Cardiac muscle cell (in vitro differentiated cells and primary cell): Measurements from ENCODE around the gene CD52. TPM values are rescaled to one million over a fixed set of nuclear protein-coding genes. Genes with fewer than 3 reads are reported as not detected.
A peak's percentile ranks its signal among the peaks of the same experiment; 100 is the strongest.

ENCODE experiments used
- DNase-seq, 2 donors: peaks; one replicate each; pipeline versions ENCODE4 v3.0.0 to v3.0.0-alpha.2; 2010 to 2017; ENCODE audit warnings: low read depth in 1 of 2, low spot score in 1 of 2
- H3K27ac ChIP-seq: fragments of 200-600 bp; sonication (generic); 2 replicates; pipeline ENCODE4 v1.5.1; 2016
- H3K27me3 ChIP-seq: fragments of 200-600 bp; sonication (generic); 2 replicates; pipeline ENCODE4 v1.6.0; 2016; ENCODE audit warnings: control low read depth
- H3K36me3 ChIP-seq: fragments of 200-600 bp; sonication (generic); 2 replicates; pipeline ENCODE4 v1.5.1; 2016; ENCODE audit warnings: control low read depth
- H3K4me1 ChIP-seq: fragments of 200-600 bp; sonication (generic); 2 replicates; pipeline ENCODE4 v1.8.1; 2017; ENCODE audit warnings: low read depth, mild to moderate bottlenecking, mixed run types
- H3K4me3 ChIP-seq: fragments of 200-600 bp; sonication (generic); 2 replicates; pipeline ENCODE4 v1.5.1; 2016; ENCODE audit warnings: mild to moderate bottlenecking
- H3K9me3 ChIP-seq: fragments of 200-600 bp; sonication (generic); 2 replicates; pipeline ENCODE4 v1.5.1; 2017; ENCODE audit warnings: low read depth, mild to moderate bottlenecking, control low read depth
- polyA plus RNA-seq: library from polyadenylated mRNA; unstranded; fragments of >200 nt; fragmentation: Nextera tagmentation; extraction: Ambion mirVana; gene quantifications from 2 replicates; pipeline ENCODE4 v1.2.1, GENCODE V29; 2016
- total RNA-seq: library from RNA; depleted of rRNA; stranded (reverse); fragments of >200 nt; gene quantifications from 2 replicates; pipeline ENCODE4 v1.2.3, GENCODE V29; 2016
- TF ChIP-seq, protein P1 (sequence below): IDR thresholded peaks from 2 replicates; pipeline ENCODE4 v1.5.1; 2012; ENCODE audit warnings: low read depth, mild to moderate bottlenecking, low read length

Gene CD52
- total and polyA plus RNA-seq, 2 experiments from 2014 or later, result 3.3 TPM; not detected in 1

DNA sequence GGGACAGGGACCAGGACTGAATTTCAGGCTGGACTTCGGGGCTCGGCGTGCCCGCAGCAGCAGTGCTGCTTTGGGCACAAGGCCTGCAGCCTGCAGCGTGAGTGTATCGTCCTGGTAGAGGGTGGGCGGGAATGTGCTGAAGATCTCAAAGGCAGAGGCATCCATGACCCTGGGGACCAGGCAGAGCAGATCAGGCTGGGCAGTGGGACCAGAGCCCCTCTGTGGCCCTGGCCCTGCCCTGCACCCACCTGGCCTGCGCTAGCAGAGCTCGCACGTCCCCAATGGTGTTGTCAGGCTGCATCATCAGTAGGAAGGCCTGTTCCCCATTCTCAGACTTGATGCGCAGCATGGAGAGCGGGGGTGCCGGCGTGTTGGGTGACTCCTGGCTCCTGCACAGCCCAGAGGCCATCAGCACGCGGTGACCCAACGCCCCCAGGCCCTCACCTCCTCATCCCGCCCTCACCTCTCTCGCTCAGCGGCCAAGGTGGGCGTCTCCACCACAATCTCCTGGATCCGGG lies 35.3 kb upstream of the CD52 start:
- H3K4me1 ChIP-seq, result peaks cover 7% of the 10 kb centered on the region
- TF ChIP-seq, protein P1, sequence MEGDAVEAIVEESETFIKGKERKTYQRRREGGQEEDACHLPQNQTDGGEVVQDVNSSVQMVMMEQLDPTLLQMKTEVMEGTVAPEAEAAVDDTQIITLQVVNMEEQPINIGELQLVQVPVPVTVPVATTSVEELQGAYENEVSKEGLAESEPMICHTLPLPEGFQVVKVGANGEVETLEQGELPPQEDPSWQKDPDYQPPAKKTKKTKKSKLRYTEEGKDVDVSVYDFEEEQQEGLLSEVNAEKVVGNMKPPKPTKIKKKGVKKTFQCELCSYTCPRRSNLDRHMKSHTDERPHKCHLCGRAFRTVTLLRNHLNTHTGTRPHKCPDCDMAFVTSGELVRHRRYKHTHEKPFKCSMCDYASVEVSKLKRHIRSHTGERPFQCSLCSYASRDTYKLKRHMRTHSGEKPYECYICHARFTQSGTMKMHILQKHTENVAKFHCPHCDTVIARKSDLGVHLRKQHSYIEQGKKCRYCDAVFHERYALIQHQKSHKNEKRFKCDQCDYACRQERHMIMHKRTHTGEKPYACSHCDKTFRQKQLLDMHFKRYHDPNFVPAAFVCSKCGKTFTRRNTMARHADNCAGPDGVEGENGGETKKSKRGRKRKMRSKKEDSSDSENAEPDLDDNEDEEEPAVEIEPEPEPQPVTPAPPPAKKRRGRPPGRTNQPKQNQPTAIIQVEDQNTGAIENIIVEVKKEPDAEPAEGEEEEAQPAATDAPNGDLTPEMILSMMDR, result no peak
- no peak overlapping the region for H3K4me3 ChIP-seq
- peaks cover 5% of the 10 kb centered on the region for H3K36me3 ChIP-seq
- no peaks in the 10 kb centered on the region for H3K27me3 ChIP-seq
- peak overlapping the region; percentile 63 for H3K27ac ChIP-seq
- no peak for DNase-seq
- no peaks in the 10 kb centered on the region for H3K9me3 ChIP-seq

DNA sequence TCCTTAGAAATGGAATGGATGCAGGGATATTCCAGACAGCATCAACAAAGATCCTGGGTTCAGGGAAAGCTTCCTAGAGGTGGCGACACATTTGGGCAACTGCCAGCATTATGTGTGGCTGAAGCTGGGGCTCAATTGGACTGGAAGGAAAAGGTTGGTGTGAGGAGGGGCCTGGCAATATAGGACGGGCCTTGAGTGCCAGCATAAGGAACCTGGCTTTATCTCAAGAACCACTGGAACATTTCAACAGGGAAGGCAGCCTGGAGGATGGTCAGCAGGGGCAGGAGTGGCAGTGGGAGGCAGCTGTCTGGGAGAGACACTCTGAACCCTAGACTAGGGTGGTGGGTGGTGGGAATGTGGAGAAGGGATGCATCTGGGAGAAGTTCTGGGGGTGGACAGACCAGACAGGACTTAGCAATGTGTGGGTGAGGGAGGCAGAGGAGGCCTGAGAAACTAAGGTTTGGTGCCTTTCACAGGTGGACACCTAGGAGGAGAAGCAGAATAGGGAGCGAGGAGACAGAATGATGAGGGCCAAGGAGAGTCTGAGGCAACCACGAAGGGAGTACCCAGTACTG lies 34.4 kb upstream of the CD52 start:
- H3K4me3 ChIP-seq, result no peak overlapping the region
- TF ChIP-seq, protein P1, result no peak
- H3K9me3 ChIP-seq, result no peaks in the 10 kb centered on the region
- no peak overlapping the region for H3K27ac ChIP-seq
- DNase-seq, result peak in 1 of 2 donors; percentile 29
- H3K27me3 ChIP-seq, result no peaks in the 10 kb centered on the region
- peaks cover 7% of the 10 kb centered on the region for H3K4me1 ChIP-seq
- H3K36me3 ChIP-seq, result no peaks in the 10 kb centered on the region

DNA sequence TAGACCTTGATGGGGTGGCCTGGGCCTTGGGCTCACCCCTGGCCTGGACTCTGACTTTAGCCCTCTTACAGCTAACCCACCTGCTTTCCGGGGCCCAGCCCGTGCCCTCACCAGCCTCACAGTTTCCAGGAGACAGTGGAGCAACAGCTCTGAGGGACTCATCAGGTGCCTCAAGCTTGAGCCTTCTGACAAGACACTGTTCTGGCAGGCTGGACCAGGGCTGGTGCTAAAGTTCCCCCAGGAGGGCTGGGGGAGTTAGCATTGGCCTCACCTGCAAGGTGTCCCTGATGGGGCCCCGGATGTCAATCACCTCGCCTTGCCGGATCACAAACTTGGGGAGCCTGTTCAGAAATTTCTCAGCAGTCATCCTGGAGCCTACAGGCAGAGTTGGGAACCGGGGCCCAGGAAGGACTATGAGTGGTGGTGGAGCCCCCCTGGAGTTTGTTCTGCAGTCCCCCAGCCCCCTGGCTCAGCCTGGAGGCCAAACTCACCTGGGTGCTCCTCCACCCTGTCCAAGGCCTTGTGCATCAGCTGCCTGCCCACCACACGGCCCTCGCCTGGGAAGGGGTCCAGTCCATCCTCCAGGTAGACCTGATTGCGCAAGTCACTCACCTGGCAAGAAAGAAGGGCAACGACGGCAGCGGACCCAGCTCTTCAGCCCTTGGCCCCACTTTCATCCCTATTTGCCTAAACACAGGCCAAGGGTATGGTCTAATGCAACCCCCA lies 33.7 kb upstream of the CD52 start:
- H3K36me3 ChIP-seq, result no peaks in the 10 kb centered on the region
- H3K4me1 ChIP-seq, result peaks cover 7% of the 10 kb centered on the region
- no peak overlapping the region for H3K27ac ChIP-seq
- DNase-seq, result no peak
- no peaks in the 10 kb centered on the region for H3K27me3 ChIP-seq
- no peak overlapping the region for H3K4me3 ChIP-seq
- no peaks in the 10 kb centered on the region for H3K9me3 ChIP-seq
- TF ChIP-seq, protein P1, result no peak

DNA sequence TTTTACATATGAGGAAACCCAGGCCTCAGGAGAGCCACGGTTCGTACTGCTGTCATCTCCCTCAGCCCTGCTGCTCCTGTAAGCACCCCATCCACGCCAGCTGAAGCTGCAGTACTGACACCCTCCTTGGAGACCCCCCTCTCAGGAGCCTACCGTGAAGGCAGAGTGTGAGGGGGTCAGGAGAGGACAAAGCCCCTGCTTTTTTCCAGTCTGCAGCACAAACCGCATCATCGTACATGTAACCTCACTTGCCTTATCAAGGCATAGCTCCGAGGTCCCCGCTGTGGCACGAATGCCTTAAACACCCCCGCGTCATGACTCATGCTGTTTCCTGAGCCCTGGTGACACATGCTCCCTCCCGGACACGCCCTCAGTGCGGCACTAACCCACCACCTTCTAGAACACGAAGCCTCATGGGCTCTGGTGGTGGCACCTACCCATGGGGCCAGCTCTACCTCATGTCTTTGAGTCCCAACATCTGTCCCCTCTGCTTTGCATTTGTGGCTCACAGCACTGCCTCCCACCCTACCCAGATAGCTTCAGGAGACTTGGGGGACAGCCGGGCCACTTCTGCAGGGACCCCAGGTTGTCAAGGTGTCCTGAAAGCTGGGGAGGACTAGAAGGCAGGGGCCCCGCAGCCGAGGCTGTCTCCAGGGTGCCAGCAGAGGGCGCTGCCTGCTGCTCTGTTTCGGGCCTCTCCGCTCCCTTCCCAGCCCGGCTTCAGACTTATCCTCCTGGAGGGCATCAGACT lies 33.0 kb upstream of the CD52 start:
- peaks cover 7% of the 10 kb centered on the region for H3K4me1 ChIP-seq
- H3K27ac ChIP-seq, result no peak overlapping the region

More for the DNA sequence above, 33.0 kb upstream of the CD52 start:
- Histone ChIP-seq H3K9me3 (no peaks in the 10 kb centered on the region), H3K27me3 (no peaks in the 10 kb centered on the region), H3K36me3 (no peaks in the 10 kb centered on the region), H3K4me3 (no peak overlapping the region)
- TF ChIP-seq, protein P1, result peak; percentile 89
- peak; percentile 71 to 90 for DNase-seq
